ENCODE data around the gene WDFY2.
"Not testable (repeated sequence)": the region's sequence is repeated elsewhere in the genome, so short reads cannot be mapped to it uniquely, and the experiment has no call there.

WDFY2 gene

GRCh38 chr13:51564671-51565070 lies 19.6 kb upstream of the WDFY2 start:
- DNase-seq (ENCODE audit: low spot score), result no peak

GRCh38 chr13:51569001-51569400 lies 15.3 kb upstream of the WDFY2 start:
- not testable (repeated sequence) for DNase-seq (ENCODE audit: low spot score)

GRCh38 chr13:51576754-51577153 lies 7.5 kb upstream of the WDFY2 start:
- DNase-seq (ENCODE audit: low spot score), result no peak

GRCh38 chr13:51577690-51578089 lies 6.6 kb upstream of the WDFY2 start:
- DNase-seq (ENCODE audit: low spot score), result no peak

- no peak for DNase-seq (ENCODE audit: low spot score)
These were observed 4.6 kb upstream of the WDFY2 start for GRCh38 chr13:51579676-51580075.

- no peak for DNase-seq (ENCODE audit: low spot score)
These were observed 3.0 kb upstream of the WDFY2 start for GRCh38 chr13:51581148-51581820.

- no peak for DNase-seq (ENCODE audit: low spot score)
These were observed 790 bp upstream of the WDFY2 start for GRCh38 chr13:51583469-51583874.

GRCh38 chr13:51584731-51585672 lies 740 bp downstream of the WDFY2 start:
- peak; percentile 25 for DNase-seq (ENCODE audit: low spot score)

- DNase-seq (ENCODE audit: low spot score), result no peak
These were observed 1.4 kb downstream of the WDFY2 start for GRCh38 chr13:51585696-51586095.

GRCh38 chr13:51587372-51587771 lies 3.1 kb downstream of the WDFY2 start:
- no peak for DNase-seq (ENCODE audit: low spot score)

GRCh38 chr13:51588406-51588949 lies 4.2 kb downstream of the WDFY2 start:
- no peak for DNase-seq (ENCODE audit: low spot score)

- DNase-seq (ENCODE audit: low spot score), result no peak
These were observed 5.5 kb downstream of the WDFY2 start for GRCh38 chr13:51589793-51590192.

- no peak for DNase-seq (ENCODE audit: low spot score)
These were observed 6.1 kb downstream of the WDFY2 start for GRCh38 chr13:51590231-51590970.

- no peak for DNase-seq (ENCODE audit: low spot score)
These were observed 6.8 kb downstream of the WDFY2 start for GRCh38 chr13:51590971-51591627.

GRCh38 chr13:51591938-51592337 lies 7.7 kb downstream of the WDFY2 start:
- not testable (repeated sequence) for DNase-seq (ENCODE audit: low spot score)

- DNase-seq (ENCODE audit: low spot score), result no peak
These were observed 10.2 kb downstream of the WDFY2 start for GRCh38 chr13:51594432-51594831.

- no peak for DNase-seq (ENCODE audit: low spot score)
These were observed 11.2 kb downstream of the WDFY2 start for GRCh38 chr13:51595416-51595815.

GRCh38 chr13:51596541-51596940 lies 12.3 kb downstream of the WDFY2 start:
- no peak for DNase-seq (ENCODE audit: low spot score)

- no peak for DNase-seq (ENCODE audit: low spot score)
These were observed 15.3 kb downstream of the WDFY2 start for GRCh38 chr13:51599444-51600176.

GRCh38 chr13:51600703-51601102 lies 16.4 kb downstream of the WDFY2 start:
- DNase-seq (ENCODE audit: low spot score), result no peak

All from HuH-7 (cell line).